ENCODE results near the gene HSP90AB1. TPM values are rescaled to one million over a fixed set of nuclear protein-coding genes. Genes with fewer than 3 reads are reported as not detected.
A peak's percentile ranks its signal among the peaks of the same experiment; 100 is the strongest.

HSP90AB1 gene
- total and polyA plus RNA-seq, 2 experiments from 2014 or later: 440 to 891 TPM

DNA sequence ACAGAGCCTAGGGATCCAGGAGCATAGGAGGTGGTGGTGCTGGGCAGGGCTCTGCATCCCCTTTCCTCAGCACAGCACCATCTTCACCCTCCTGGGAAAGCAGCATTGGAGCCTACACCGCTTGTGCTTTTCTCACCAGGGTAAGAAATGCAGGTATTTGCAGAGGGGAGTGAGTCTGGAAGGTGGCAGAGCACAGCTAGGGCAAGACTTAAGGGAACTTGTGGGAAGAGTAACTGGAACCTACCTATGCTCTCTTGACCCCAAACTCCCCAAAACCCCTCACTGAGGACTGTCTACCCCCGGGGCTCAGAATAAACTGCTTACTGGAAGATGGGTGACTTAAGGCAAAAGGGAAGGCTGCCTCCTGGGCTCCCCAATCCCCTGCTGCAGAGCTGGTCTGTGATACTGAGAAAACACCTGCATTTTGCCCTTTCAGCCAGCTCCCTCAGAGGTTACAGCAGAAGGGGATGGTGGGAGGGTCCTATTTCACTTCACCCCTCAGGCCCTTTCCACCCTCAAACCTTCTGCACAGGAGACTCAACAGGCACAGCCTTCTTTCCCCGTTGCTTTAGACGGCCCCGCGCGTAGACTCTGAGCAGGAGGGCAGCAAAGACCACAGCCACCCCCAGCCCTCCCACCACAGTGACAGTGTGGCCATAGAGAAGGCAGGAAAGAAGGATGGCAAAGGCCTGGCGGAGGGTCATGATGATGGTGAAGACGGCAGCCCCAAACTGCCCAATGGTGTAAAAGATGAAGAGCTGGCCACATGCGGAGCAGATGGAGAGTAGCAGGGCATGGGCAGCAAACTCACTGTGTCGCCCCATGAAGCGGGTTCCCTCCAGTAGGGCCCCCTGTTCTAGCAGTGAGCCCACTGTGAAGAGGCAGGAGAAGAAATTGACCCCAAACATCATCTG, 7.5 kb downstream of the HSP90AB1 start:
- Histone ChIP-seq H3K4me1 (ENCODE audit: insufficient read depth) (peaks cover 9% of the 10 kb centered on the region), H4K20me1 (ENCODE audit: insufficient read depth, poor library complexity, severe bottlenecking) (peaks cover 55% of the 10 kb centered on the region), H3K27me3 (no peaks in the 10 kb centered on the region), H3K79me2 (peaks cover 58% of the 10 kb centered on the region), H2AFZ (no peak overlapping the region), H3K27ac (no peak overlapping the region), H3K9me2 (replicated peaks; ENCODE audit: insufficient read depth) (no peaks in the 10 kb centered on the region), H3K4me2 (no peak overlapping the region), H3K36me3 (replicated peaks; ENCODE audit: insufficient read depth, low read depth) (no peaks in the 10 kb centered on the region), H3K9me3 (ENCODE audit: low read depth) (no peaks in the 10 kb centered on the region), H3K4me3 (no peak overlapping the region)
- DNase-seq (ENCODE audit: low spot score): no peak
- 87% methylated on average over 12 of the region's 12 CpGs for WGBS (ENCODE audit: low lambda C conversion rate, missing lambda C conversion rate)
- TF ChIP-seq EZH2phosphoT487 (IDR thresholded peaks at IDR 0.05; ENCODE audit: low read depth, severe bottlenecking, unreplicated experiment) (no peak), EZH2 (IDR thresholded peaks at IDR 0.05; ENCODE audit: borderline replicate concordance) (no peak)
- TF ChIP-seq, protein P1, sequence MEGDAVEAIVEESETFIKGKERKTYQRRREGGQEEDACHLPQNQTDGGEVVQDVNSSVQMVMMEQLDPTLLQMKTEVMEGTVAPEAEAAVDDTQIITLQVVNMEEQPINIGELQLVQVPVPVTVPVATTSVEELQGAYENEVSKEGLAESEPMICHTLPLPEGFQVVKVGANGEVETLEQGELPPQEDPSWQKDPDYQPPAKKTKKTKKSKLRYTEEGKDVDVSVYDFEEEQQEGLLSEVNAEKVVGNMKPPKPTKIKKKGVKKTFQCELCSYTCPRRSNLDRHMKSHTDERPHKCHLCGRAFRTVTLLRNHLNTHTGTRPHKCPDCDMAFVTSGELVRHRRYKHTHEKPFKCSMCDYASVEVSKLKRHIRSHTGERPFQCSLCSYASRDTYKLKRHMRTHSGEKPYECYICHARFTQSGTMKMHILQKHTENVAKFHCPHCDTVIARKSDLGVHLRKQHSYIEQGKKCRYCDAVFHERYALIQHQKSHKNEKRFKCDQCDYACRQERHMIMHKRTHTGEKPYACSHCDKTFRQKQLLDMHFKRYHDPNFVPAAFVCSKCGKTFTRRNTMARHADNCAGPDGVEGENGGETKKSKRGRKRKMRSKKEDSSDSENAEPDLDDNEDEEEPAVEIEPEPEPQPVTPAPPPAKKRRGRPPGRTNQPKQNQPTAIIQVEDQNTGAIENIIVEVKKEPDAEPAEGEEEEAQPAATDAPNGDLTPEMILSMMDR (IDR thresholded peaks at IDR 0.05; ENCODE audit: poor library complexity): no peak

- Histone ChIP-seq H3K27ac (no peak overlapping the region), H3K4me3 (no peak overlapping the region), H3K9me3 (ENCODE audit: low read depth) (no peaks in the 10 kb centered on the region), H3K4me1 (ENCODE audit: insufficient read depth) (peaks cover 5% of the 10 kb centered on the region), H3K4me2 (peak overlapping the region; percentile 98), H2AFZ (no peak overlapping the region), H4K20me1 (ENCODE audit: insufficient read depth, poor library complexity, severe bottlenecking) (peaks cover 47% of the 10 kb centered on the region), H3K79me2 (peaks cover 50% of the 10 kb centered on the region), H3K9me2 (replicated peaks; ENCODE audit: insufficient read depth) (no peaks in the 10 kb centered on the region), H3K27me3 (no peaks in the 10 kb centered on the region), H3K36me3 (replicated peaks; ENCODE audit: insufficient read depth, low read depth) (no peaks in the 10 kb centered on the region)
- DNase-seq (ENCODE audit: low spot score): no peak
- WGBS (ENCODE audit: low lambda C conversion rate, missing lambda C conversion rate): 85% methylated on average over 16 of the region's 16 CpGs
- TF ChIP-seq, protein P1 (IDR thresholded peaks at IDR 0.05; ENCODE audit: poor library complexity): no peak
- no peak for TF ChIP-seq EZH2 (IDR thresholded peaks at IDR 0.05; ENCODE audit: borderline replicate concordance)
- TF ChIP-seq EZH2phosphoT487 (IDR thresholded peaks at IDR 0.05; ENCODE audit: low read depth, severe bottlenecking, unreplicated experiment): no peak
These were observed 8.4 kb downstream of the HSP90AB1 start for GRCh38 chr6:44255105-44255808.

GRCh38 chr6:44255871-44256774, 9.2 kb downstream of the HSP90AB1 start:
- 24% methylated on average over 15 of the region's 15 CpGs for WGBS (ENCODE audit: low lambda C conversion rate, missing lambda C conversion rate)
- H3K79me2 ChIP-seq: peaks cover 42% of the 10 kb centered on the region

More at GRCh38 chr6:44255871-44256774, 9.2 kb downstream of the HSP90AB1 start:
- H3K27me3 ChIP-seq: no peaks in the 10 kb centered on the region
- DNase-seq (ENCODE audit: low spot score): no peak
- peak overlapping the region; percentile 98 for H3K4me2 ChIP-seq
- TF ChIP-seq EZH2phosphoT487 (IDR thresholded peaks at IDR 0.05; ENCODE audit: low read depth, severe bottlenecking, unreplicated experiment) (no peak), EZH2 (IDR thresholded peaks at IDR 0.05; ENCODE audit: borderline replicate concordance) (no peak)
- TF ChIP-seq, protein P1 (IDR thresholded peaks at IDR 0.05; ENCODE audit: poor library complexity): no peak
- peak overlapping the region; percentile 96 for H3K27ac ChIP-seq
- no peaks in the 10 kb centered on the region for H3K36me3 ChIP-seq (replicated peaks; ENCODE audit: insufficient read depth, low read depth)
- no peaks in the 10 kb centered on the region for H3K9me2 ChIP-seq (replicated peaks; ENCODE audit: insufficient read depth)
- H3K9me3 ChIP-seq (ENCODE audit: low read depth): no peaks in the 10 kb centered on the region
- peaks cover 39% of the 10 kb centered on the region for H4K20me1 ChIP-seq (ENCODE audit: insufficient read depth, poor library complexity, severe bottlenecking)
- H3K4me3 ChIP-seq: peak overlapping the region; percentile 100
- peaks cover 5% of the 10 kb centered on the region for H3K4me1 ChIP-seq (ENCODE audit: insufficient read depth)
- peak overlapping the region; percentile 95 for H2AFZ ChIP-seq

All from hepatocyte (in vitro differentiated cells).